NCI-H345 treated with DMSO at 0.1 percent for 48 hours (cell line): Measurements from ENCODE around the gene RPL7L1.
"Not testable (repeated sequence)": the region's sequence is repeated elsewhere in the genome, so short reads cannot be mapped to it uniquely, and the experiment has no call there.

Source experiments
- DNase-seq: peaks from one replicate; lab custom pipeline; 2025; ENCODE audit not compliant: unreplicated experiment; lab: John Stamatoyannopoulos, UW

Gene RPL7L1

DNA sequence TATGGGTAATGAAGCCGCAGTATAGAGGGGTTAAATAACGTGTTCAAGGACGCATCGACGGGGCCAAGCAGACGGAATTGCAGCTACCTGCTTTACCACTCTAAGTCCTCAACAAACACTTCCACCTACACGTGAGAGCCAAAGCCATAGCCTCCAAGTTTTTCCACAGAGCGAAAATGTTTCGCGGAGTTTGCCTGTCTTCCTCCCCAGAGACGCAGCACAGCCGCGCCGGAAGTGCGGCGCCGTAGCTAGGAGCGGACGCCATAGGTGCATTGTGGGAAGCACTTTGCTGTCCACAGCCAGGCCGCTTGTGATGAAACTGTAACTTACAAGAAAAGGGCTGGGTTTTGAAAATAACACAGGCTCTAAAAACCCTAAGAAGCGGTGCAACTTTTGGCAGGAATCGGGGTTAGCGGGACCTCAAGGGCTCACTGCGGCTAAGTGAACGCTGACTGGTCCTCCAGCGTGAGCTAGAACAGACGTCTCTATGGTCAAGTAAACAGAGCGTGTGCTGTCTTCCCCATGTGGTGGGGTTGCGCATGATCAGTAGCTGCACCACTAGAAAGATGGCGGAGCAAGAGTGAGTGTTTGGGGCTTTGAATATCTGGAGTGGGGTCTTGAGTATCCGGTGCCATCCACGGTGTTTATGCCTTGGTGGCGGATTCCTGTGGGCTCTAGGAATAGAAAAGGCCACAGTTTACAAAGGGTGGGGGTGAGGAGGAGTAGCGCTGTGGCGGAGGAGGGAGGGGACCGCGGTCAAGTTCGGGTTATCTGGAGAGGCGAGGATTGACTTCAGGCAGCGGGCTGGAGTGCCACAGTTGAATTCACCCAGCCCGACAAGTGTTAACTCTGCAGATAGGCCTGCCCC is at the start of gene RPL7L1:
RPL7L1 (plus strand) TSS at position 245 of the 868 bp plus-strand sequence; CDS start at position 540, 295 bp downstream.
- DNase-seq = peak; percentile 94

DNA sequence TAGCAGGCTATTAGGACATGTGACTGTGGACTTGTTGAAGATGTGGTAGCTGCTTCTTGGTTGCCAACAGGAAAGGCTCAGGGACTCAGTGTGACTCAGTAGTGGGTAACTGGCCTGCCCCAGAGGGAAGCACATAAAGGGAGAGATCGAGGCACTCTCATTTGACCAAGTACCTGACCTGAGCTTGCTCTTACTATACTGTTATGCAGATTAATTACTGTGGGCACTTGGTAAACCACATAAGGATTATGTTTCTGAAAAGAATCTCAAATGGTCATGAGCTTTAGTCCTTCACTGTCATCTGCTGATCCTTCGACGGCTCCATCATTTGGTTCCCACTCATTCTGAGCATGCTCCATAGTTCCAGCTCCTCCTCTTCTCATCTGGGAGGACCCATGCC is 48.2 kb upstream of the RPL7L1 start:
- DNase-seq = no peak

DNA sequence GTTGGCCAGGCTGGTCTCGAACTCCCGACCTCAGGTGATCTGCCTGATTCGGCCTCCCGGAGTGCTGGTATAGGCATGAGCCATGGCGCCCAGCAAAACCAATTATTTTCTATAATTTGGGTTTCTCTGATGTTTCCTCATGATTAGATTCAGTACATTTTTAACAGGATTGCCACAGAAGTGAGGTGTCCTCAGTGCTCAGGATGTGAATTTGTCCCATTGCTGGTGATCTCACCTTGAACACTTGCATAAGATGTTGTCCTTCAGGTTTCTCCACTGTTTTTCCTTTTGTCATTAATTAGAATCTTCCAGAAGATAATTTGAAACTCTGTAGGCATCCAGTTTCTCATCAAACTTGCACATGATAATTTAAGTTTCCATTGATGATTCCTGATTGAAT is 45.4 kb upstream of the RPL7L1 start:
- no peak for DNase-seq

DNA sequence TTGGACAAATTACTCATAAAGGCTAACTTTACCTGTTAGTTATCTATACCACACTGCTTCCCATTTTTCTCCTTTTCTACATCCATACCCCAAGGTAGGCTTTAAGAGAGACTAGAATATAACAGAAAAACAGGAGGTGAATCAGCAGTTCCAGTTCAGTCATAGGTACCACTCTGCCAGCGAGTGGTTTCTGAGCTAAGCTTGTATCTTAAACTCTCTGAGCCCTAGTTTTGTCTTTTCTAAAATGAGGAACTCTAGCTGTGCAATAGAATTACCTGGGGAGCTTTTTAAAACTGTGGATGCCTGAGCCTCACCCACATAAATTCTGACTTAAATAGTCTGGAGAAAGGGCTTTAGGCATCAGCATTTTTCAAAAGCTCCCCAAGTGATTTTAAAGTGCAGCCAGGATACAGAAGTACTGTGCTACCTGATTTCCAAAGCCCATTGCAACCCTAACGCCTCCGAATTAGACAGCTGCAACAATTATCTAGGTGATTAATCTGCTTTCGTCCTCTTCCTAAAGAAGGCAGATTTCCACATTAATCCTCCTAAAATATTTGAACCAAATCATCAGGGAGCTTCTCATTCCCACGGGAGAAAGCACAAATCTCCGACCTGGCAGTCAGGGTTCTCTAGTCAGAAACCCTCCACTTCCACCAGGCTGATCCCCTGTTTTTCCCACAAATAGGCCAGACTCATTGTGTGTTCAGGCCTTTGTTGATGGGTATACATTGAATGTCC is 37.4 kb upstream of the RPL7L1 start:
- no peak for DNase-seq

DNA sequence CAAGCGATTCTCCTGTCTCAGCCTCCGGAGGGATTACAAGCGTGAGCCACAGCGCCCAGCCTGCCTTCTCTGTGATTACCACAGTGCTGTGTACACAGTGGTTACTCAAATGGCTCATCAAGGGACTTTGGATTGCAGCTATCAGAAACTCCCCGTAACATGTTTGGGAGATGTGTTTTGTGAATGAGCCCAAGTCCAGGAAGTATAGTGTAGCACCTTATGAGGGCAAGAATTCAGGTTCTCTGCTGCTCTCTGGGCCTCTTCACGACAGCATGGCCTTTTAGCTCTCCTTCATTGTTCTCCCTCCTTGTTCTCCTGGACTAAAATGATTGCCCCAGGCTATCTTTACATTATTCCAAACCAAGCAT is 34.1 kb upstream of the RPL7L1 start:
- peak; percentile 47 for DNase-seq

DNA sequence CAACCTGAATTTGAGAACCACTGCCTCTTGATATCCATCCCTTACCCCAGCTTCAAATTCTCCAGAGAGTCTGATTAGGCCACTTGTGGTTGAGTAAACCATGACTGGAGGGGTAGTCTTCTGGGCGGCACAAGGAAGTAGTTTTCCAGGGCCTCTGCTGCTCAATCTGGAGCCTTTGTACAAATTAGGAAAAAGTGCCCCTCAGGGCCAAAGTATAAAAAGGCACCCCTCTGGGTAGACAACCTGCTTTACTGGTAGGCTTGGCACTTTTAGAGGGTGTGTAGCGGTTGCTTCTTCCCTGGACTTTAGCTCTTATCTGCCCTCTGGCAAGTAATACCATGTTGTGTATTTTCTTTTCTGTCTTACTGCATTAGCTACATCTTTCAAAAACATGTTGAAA is 32.9 kb upstream of the RPL7L1 start:
- no peak for DNase-seq

DNA sequence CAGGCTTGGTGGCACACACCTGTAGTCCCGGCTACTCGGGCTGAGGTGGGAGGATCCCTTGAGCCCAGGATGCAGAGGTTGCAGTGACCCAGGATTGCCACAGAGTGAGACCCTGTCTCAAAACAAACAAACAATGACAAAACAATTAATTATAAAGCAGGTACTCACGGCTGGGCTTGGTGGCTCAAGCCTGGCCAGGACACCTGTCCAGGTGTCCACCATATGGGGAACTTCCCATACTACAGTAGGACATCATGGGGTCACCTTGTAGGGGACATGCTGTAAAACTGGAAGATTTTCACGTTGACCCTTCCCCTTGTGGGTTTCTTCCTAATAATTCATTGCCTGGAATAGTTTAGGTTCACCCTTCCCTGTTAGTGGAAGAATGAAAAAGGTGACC is 30.7 kb upstream of the RPL7L1 start:
- DNase-seq = no peak

DNA sequence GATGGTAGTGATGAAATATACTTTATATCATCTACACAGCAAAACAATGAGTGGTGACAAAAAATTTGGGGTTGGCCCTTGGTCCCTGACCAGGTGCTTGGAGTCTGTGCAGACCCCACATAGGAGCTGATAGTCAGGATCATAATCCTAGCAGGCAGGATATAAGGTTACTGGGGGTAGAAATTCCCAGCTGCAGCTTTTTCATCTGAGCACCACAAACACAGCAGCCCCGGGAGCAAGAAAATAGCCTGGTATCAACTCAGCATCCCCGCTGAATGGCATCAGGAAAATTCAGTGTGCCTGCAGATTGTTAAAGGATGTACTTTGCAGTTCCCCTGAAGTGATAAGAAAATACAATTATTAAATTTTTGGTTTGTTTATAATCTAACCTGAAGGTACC is 27.8 kb upstream of the RPL7L1 start:
- DNase-seq = no peak

DNA sequence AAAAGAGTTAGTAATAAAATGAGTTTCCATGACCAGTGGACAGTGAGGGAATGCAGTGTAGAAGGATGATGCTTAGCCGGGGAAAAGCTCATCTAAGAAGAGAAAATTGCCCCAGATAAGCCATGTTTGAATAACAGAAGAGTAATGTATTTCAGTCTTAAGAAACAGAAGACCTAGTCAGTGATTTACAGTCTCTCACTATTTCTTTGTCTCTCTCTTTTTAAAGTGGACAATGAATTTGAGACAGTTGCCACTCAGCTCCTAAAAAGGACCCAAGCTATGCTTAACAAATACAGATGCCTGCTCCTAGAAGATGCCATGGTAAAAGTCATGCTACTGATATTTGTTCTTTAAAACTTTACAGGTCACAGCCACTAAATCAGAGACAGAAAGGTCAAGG is 19.4 kb upstream of the RPL7L1 start:
- no peak for DNase-seq

DNA sequence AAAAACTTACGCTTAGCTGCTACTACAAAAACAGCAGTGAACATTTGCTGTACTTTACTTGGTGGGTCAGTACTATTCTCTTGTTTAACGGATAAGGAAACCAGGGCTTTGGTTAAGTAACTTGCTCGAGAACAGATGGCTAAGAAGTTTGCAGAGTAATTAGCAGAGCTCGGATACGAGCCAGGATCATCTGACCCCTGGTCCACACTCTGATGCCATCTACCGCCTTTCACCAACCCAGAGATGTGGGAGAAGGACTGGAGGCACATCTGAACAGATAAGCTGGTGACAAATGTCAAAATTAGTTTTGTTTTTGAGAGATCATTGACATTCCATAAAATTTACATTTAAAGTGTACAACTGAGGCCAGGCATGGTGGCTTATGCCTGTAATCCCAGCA is 18.9 kb upstream of the RPL7L1 start:
- no peak for DNase-seq

DNA sequence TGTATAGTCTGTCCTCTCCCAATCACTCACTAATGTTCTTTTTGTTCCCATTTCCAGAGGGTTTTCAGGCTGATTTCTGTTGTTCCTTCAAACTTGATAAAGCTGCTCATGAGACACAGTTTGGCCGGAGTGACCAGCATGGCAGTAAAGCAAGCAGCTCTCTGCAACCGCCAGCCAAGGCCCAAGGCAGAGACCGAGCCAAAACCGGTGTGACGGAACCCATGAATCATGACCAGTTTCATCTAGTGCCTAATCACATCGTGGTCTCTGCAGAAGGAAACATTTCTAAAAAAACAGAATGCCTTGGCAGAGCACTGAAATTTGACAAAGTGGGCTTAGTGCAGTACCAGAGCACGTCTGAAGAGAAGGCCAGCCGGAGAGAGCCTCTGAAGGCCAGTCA is 14.8 kb upstream of the RPL7L1 start:
- DNase-seq = no peak

DNA sequence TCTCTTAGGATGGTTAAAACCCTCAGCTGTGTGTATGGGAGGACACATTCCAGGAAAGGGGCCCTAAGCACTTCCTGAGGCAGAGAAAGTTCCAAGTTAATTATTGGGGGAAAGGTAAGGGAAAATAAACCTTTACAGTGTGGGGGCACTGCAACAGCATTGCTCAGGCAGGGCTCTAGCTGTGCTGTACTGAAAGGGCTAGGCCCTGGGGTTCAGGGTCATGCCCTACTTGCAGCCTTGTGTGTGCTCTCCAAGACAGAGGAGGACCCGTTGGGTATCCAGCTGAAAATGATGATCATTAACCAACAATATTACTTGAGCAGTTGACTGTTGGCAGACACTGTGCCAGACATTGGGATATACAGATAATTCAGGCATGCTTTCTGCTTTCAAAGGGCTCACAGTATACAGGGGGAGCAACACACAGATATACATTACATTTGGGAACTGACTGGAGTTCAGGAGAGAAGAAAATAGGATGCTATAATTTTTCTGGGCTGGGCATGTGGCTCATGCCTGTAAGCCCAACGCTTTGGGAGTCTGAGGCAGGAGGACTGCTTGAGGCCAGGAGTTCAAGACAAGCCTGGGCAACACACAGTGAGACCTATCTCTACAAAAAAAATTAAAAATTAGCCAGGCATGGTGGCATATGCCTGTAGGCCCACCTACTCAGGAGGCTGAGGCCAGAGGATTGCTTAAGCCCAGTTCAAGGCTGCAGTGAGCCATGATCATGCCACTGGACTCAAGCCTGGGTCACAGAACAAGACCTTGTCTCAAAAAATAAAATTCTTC is 9.1 kb upstream of the RPL7L1 start:
- DNase-seq = no peak

DNA sequence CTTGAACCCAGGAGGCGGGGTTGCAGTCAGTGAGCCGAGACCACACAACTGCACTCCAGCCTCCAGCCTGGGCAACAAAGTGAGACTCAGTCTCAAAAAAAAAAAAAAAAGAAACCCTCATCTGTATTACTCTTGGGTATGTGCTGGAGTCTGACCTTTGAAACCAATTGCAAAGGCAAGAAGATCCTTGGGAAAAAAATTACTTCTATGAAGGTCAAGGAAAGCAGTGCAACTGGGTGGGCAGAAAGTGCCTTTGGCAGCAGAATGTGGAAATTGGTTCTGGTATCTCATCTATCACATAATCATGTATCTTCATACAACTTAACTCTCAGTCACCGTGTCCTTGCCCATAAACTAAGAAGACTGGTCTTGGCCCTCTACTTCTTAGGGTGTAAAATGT is 7.7 kb upstream of the RPL7L1 start:
- no peak for DNase-seq

DNA sequence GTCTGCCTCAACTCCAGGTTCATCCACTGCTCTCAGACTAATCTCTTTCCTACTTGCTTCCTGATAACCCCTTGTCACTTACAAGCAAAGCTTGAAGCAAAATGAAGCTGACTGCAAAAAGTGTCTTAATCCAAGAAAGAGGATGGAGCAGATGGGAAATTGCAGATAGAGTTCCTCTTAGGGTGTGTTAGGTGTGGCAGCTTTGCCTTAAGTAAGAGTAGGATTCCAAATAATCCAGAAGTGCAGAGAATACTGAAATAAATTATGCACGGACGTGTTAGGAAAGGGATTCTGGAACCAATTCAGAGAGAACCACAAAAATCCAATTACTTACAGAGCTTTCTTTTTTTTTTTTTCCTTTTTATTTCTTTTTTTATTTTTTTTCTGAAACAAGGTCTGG is 6.1 kb upstream of the RPL7L1 start:
- DNase-seq = no peak

DNA sequence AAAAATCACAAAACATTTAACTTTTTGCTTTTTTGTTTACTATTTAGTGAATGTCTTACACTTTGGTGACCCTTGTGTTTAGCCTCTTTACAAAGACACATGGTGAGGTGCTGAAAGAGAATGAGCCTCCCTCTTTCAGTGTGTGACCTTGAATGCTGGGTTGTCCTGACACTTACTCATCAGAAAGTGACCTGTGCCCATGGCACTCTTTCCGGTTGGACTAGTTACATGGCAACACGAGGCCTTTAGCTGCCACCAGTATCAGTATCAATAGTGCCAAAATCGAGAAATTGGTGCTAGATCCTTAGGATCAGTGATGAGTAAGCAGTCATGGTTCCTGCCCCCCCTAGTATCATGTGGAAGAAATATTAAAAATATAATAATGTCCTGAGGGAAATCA is 1.7 kb upstream of the RPL7L1 start:
- DNase-seq = no peak

DNA sequence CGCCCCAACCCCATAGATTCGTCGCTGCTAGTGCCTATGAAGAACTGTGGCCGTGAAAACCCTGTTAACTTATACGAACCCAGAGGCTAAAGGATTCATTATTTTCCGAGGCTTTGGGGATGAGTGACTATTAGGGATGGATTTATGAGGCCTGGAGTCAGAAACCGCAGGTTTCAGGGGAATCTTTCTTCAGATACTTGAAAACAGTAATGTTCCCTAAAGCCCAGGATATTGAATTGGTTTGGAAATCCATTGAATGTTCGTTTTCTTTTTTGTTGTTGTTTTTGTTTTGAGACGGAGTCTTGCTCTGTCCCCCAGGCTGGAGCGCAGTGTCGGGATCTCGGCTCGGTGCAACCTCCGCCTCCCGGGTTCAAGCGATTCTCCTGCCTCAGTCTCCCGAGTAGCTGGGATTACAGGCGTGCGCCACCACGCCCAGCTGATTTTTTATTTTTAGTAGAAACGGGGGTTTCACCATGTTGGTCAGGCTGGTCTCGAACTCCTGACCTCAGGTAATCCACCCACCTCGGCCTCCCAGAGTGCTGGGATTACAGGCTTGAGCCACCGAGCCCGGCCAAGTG is 913 bp downstream of the RPL7L1 start:
- not testable (repeated sequence) for DNase-seq

DNA sequence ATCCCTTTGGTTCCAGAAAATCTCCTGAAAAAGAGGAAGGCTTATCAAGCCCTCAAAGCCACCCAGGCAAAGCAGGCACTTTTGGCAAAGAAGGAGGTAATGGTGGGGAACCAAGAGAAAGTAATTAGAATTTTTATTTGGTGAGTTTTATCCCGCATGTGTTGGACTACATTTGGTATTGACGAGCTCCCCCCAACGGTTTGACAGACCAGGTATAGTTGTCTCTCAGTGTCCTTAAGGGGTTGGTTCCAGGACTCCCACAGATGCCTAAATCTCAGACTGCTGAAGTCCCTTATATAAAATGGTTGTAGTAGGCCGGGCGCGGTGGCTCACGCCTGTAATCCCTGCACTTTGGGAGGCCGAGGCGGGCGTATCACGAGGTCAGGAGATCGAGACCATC is 1.5 kb downstream of the RPL7L1 start:
- not testable (repeated sequence) for DNase-seq

DNA sequence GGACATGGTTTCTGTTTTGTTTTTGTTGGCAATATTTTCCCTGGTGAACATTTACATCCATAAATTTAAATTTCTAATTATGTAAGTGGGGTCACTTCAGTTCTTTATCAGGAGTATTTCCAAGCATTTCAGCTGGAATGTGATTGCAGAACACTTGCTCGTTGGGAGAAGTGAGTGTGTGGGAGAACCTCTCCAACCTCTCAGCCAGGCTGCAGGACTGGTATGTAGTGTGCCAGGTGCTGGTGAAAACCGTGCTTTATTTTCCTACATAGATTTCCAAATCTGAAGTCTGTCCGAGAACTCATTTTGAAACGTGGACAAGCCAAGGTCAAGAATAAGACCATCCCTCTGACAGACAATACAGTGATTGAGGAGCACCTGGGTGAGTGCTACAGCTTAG is 6.3 kb downstream of the RPL7L1 start:
- DNase-seq = no peak

DNA sequence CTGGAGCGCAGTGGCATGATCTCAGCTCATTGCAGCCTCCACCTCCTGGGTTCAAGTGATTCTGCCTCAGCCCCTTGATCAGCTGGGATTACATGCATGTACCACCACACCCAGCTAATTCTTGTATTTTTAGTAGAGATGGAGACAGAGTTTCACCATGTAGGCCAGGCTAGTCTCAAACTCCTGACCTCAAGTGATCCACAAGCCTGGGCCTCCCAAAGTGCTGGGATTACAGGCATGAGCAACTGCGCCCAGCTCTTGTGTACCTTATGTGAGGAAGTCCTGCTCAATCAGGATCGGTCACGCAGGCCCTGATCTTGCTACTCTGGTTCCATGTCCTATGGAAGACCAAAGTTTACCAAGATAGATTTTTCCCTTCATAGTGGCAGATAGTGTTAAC is 8.8 kb downstream of the RPL7L1 start:
- DNase-seq = not testable (repeated sequence)

DNA sequence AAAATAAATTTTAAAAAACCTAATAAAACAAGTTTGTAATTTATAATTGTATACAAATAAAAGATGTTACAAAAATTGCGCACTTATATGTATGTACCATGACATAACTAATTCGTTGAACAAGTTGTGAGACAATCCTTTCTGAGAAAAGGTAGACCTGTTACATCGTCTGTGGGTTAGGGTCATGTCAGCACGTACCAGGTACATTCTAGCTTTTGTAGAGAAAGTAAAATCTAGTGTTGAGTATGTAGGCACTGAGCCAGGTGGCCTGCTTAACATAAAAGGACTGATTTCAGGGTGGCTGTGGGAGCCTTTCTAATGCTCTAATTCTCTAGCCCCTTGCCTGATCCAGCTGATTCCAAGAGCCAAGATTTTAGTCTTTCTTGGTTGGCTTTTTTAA is 10.4 kb downstream of the RPL7L1 start:
- DNase-seq = no peak
